ENCODE data around the gene UBE2O. TPM values are rescaled to one million over a fixed set of nuclear protein-coding genes. Genes with fewer than 3 reads are reported as not detected.

Gene UBE2O
- total and polyA plus RNA-seq, 4 donors, result 25.0 to 47.4 (median 35.8) TPM

DNA sequence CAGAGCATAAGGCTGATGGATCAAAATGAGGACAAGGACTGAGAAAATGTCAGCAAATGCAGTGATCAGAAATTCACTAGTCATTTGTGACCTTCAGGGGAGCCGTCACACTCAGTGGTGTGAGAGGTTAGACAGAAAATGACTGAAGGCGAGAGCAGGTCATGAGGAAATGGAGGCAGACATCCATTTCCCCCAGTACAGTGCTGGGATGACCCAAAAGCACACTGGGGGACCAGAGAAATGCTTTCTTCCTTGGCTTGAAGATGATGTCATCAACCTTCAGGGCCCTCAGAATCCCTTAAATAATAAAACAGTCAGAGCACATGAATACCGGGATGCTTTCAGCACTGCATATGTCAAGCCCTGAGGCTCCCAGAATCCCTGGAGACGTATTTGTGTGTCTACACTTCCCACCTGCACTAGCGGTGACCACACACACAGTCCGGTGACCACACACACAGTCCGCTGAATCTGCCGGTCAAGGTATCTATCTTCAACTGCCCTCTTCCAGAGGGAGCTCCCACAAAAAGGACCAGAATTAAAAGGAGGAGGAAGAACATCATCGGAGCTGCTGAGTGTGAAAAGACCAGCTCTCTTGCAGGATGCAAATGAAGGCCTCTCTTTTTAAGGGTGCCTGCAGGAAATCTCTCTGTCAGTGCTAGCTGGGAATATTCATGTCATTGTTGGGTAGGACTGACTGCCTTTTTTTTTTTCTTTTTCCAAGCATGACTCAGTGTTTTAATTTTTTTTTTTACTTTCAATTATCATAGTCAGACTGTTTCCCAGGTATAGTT lies 8.2 kb downstream of the UBE2O start:
- H3K9me3 ChIP-seq (ENCODE audit: control insufficient read depth, insufficient read depth, low read length), result no peaks in the 10 kb centered on the region
- peak in 1 of 6 donors; percentile 29 for DNase-seq (ENCODE audit: low read depth in 4 of 6, low spot score in 6 of 6)
- WGBS (ENCODE audit: insufficient coverage), result 30% methylated on average over 7 of the region's 9 CpGs
- no peaks in the 10 kb centered on the region for H3K27me3 ChIP-seq (ENCODE audit: control insufficient read depth, insufficient read depth, low read length)
- H3K4me1 ChIP-seq (ENCODE audit: control insufficient read depth, insufficient read depth, low read length), result peaks cover 6% of the 10 kb centered on the region
- no peak overlapping the region for H3K27ac ChIP-seq (ENCODE audit: low read depth, low read length)
- H3K4me3 ChIP-seq (ENCODE audit: low read depth, low read length), result no peak overlapping the region
- no peaks in the 10 kb centered on the region for H3K36me3 ChIP-seq (ENCODE audit: control insufficient read depth, insufficient read depth, low read length)

DNA sequence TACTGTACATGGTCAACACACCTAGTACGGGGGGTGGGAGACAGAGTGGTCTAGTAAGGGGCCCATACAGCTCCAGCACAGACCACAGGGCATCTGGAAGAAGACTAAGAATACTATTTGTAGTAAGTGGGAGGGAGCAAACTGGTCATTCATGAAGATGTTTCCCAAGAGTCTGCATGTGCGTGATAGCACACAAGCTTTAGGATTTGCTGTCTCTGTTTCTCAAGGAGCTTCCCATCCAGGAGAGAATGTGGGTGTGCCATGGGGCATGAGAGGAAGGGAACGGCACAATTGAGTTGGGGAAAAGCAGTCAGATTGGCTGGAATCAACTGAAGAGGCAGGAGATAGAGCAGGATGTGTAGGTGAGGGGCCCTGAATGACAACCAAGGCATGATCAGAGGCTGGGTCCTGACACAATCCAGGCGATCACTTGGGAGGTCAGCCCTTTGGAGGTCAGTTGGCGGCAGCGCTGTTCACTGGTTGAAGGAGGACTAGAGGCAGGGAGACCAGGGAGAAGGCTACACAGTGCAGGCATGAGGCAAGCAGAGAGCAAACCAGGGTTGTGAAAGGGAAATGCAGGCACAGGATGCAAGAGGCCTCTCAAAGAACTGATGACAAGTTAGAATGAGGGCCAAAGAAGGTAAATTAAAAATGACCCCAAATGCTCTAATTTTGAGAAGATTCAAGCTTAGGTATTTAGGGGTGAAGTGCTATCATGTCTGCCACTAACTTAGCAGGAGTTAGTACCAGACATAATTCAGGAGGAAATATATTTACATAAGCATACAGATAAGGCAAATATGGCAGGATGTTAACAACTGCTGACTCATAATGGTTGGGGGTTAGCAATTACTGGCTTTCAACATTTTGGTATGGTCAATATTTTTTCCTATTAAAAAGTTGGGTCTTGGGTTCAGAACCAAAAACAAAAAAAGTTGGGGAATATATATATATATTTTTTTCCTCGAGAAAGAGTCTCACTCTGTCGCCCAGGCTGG lies 10.3 kb downstream of the UBE2O start:
- DNase-seq (ENCODE audit: low read depth in 4 of 6, low spot score in 6 of 6), result no peak
- Histone ChIP-seq H3K4me3 (ENCODE audit: low read depth, low read length) (no peak overlapping the region), H3K4me1 (ENCODE audit: control insufficient read depth, insufficient read depth, low read length) (peaks cover 2% of the 10 kb centered on the region), H3K27ac (ENCODE audit: low read depth, low read length) (no peak overlapping the region), H3K36me3 (ENCODE audit: control insufficient read depth, insufficient read depth, low read length) (no peaks in the 10 kb centered on the region), H3K27me3 (ENCODE audit: control insufficient read depth, insufficient read depth, low read length) (no peaks in the 10 kb centered on the region), H3K9me3 (ENCODE audit: control insufficient read depth, insufficient read depth, low read length) (no peaks in the 10 kb centered on the region)
- WGBS (ENCODE audit: insufficient coverage), result 85% methylated on average over 5 of the region's 8 CpGs

DNA sequence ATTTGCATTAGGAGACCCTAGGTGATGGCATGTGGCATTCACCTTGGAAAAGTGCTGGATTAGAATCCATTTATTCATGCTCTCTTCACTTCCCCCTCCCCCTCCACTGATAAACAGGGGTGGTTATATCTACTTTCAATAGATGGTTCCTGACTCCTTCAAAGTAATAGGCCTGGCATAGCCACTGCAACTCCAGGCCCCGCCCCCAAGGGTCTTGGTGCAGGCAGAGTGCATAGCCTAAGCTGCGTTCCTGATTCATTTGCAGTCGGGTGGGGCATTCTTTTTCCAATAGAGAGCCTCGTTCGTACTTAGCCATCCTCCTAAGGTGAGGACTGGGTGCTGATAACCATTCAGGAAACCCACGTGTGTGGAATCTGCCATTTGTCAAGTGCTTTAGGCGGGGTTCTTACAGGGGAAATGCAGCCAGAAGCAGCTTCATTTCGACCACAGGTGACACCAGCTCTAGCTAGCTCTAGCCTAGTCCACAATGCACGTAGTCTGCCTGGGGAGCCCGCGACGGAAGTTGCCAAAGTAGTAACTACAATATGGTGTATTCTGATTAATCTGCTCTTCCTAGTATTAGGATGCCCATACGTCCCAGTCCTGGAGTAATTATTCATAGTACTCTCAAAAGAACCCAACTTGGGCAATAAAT lies 11.1 kb downstream of the UBE2O start:
- H3K4me3 ChIP-seq (ENCODE audit: low read depth, low read length), result no peak overlapping the region
- H3K27ac ChIP-seq (ENCODE audit: low read depth, low read length), result no peak overlapping the region
- peaks cover 2% of the 10 kb centered on the region for H3K4me1 ChIP-seq (ENCODE audit: control insufficient read depth, insufficient read depth, low read length)
- no peak for DNase-seq (ENCODE audit: low read depth in 4 of 6, low spot score in 6 of 6)
- H3K9me3 ChIP-seq (ENCODE audit: control insufficient read depth, insufficient read depth, low read length), result no peaks in the 10 kb centered on the region
- WGBS (ENCODE audit: insufficient coverage), result 47% methylated on average over 8 of the region's 13 CpGs
- no peaks in the 10 kb centered on the region for H3K36me3 ChIP-seq (ENCODE audit: control insufficient read depth, insufficient read depth, low read length)
- H3K27me3 ChIP-seq (ENCODE audit: control insufficient read depth, insufficient read depth, low read length), result no peaks in the 10 kb centered on the region

DNA sequence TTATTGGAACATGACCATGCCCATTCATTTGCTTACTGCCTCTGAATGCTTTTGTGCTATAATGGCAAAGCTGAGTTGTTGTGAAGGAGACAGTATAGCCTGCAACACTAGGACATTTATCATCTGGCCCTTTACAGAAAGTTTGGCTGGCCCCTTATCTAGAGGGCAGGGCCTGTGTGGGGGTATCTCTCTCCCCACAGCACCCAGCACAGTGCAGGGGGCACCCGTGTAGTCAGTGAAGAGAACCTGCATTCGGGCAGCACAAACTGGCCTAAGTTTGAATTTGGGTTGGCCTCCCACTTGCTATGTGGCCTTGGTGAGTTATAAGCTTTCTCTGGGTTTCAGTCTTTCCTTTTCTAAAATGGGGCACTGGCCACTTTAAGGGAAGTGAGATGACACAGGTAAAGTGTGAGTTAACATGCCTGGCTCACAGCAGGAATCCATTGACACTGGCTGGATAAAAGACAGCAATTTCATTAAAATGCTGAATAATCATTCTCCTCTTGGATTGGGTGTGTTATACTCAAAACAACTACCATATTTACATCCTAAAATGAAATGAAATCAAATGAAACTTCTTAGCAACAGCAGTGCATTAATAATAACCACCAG lies 12.1 kb downstream of the UBE2O start:
- WGBS (ENCODE audit: insufficient coverage), result no CpG with 5 or more reads among the region's 2 CpGs
- no peaks in the 10 kb centered on the region for H3K27me3 ChIP-seq (ENCODE audit: control insufficient read depth, insufficient read depth, low read length)
- no peaks in the 10 kb centered on the region for H3K36me3 ChIP-seq (ENCODE audit: control insufficient read depth, insufficient read depth, low read length)
- no peak overlapping the region for H3K4me3 ChIP-seq (ENCODE audit: low read depth, low read length)
- H3K9me3 ChIP-seq (ENCODE audit: control insufficient read depth, insufficient read depth, low read length), result no peaks in the 10 kb centered on the region
- DNase-seq (ENCODE audit: low read depth in 4 of 6, low spot score in 6 of 6), result no peak
- H3K4me1 ChIP-seq (ENCODE audit: control insufficient read depth, insufficient read depth, low read length), result peaks cover 2% of the 10 kb centered on the region
- no peak overlapping the region for H3K27ac ChIP-seq (ENCODE audit: low read depth, low read length)

DNA sequence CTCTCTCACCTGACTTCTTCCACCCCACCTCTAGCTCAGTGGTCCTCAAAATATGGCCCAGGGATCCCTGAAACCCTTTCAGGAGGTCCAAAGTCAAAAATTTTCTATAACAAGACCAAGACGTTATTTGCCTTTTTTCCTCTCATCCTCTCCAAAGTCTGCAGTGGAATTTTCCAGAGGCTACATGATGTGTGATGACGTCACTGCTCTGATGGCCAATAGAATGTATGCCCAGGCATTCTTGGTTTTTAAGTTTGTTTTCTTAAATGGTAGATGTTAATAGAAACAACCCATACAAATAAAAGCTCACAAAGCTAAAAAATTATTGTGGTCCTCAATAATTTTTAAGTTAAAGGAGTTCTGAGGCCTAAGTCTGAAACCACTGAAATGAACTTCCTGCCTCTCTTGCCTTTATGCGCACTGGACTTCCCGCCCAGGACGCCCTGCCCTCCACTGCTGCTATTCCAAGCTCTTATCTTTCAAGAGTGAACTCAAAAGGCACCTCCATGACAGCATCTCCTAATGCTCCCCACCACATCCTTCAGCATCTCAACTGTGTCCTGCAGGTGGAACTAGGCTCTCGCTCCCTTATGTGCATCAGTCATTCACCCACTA lies 13.5 kb downstream of the UBE2O start:
- H3K9me3 ChIP-seq (ENCODE audit: control insufficient read depth, insufficient read depth, low read length), result no peaks in the 10 kb centered on the region
- no peaks in the 10 kb centered on the region for H3K36me3 ChIP-seq (ENCODE audit: control insufficient read depth, insufficient read depth, low read length)
- no peak for DNase-seq (ENCODE audit: low read depth in 4 of 6, low spot score in 6 of 6)
- H3K4me1 ChIP-seq (ENCODE audit: control insufficient read depth, insufficient read depth, low read length), result no peaks in the 10 kb centered on the region
- no peak overlapping the region for H3K27ac ChIP-seq (ENCODE audit: low read depth, low read length)
- no peak overlapping the region for H3K4me3 ChIP-seq (ENCODE audit: low read depth, low read length)
- H3K27me3 ChIP-seq (ENCODE audit: control insufficient read depth, insufficient read depth, low read length), result no peaks in the 10 kb centered on the region
- 100% methylated on average over 4 of the region's 6 CpGs for WGBS (ENCODE audit: insufficient coverage)

DNA sequence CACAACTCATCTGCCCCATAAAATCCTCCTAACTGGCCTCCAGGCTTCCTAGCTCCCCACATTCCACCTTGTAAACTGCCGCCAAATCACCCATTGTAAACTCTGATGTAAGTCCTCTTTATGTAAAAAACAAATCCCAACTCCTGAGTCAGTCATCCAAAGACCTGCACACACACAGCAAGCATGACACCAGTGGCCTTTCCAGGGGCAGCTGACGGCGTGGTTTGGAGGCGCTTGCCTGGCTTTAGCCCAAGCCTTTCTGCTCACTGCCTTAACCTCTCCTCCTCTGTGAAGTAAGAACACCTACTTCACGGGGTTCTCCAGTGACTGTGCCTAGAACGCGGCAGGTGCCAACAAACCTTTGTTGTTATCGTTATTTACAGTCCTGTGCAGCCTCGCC lies 14.0 kb downstream of the UBE2O start:
- Histone ChIP-seq H3K4me1 (ENCODE audit: control insufficient read depth, insufficient read depth, low read length) (no peaks in the 10 kb centered on the region), H3K9me3 (ENCODE audit: control insufficient read depth, insufficient read depth, low read length) (no peaks in the 10 kb centered on the region), H3K27ac (ENCODE audit: low read depth, low read length) (no peak overlapping the region), H3K27me3 (ENCODE audit: control insufficient read depth, insufficient read depth, low read length) (no peaks in the 10 kb centered on the region), H3K4me3 (ENCODE audit: low read depth, low read length) (no peak overlapping the region), H3K36me3 (ENCODE audit: control insufficient read depth, insufficient read depth, low read length) (no peaks in the 10 kb centered on the region)
- DNase-seq (ENCODE audit: low read depth in 4 of 6, low spot score in 6 of 6), result no peak
- 64% methylated on average over 6 of the region's 9 CpGs for WGBS (ENCODE audit: insufficient coverage)

DNA sequence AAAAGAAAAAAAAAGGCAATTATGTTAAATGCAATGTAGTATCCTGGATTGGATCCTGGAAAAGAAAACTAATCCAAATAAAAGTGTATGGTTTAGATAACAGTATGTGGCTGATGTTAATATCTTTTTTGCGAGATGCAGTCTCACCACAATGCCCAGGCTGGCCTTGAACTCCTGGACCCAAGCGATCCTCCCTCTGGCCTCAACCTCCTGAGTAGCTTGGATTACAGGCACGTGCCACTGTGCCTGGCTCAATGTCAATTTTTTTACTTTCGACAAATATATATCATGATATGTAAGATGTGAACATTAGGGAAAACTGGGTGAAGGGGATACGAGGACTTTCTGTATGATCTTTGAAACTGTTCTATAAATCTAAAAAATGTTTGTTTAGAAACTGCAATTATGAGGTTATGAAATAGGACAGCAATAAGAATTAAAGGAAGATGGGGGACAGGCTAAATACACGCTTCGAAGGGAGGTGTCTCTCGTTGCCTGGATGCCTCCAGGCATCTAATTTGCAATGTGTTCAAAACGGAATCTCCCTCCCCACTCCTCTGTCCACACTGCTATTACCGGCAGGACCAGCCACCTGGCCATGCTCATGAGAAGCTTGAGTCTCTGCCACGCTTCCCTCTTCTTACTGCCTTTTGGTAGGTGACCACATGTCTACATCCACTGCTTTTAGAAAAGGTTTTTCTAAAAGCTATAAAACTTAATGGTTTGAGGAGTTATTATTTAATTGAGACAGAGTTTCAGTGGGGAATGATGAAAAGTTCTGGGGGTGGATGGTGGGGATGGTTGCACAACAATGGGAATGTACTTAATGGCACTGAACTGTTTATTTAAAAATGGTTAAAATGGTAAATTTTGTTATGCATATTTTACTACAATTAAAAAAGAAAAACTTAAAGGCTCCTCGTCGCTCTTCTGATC lies 15.2 kb downstream of the UBE2O start:
- Histone ChIP-seq H3K36me3 (ENCODE audit: control insufficient read depth, insufficient read depth, low read length) (no peaks in the 10 kb centered on the region), H3K4me3 (ENCODE audit: low read depth, low read length) (no peak overlapping the region), H3K27ac (ENCODE audit: low read depth, low read length) (no peak overlapping the region), H3K9me3 (ENCODE audit: control insufficient read depth, insufficient read depth, low read length) (no peaks in the 10 kb centered on the region), H3K27me3 (ENCODE audit: control insufficient read depth, insufficient read depth, low read length) (no peaks in the 10 kb centered on the region), H3K4me1 (ENCODE audit: control insufficient read depth, insufficient read depth, low read length) (no peaks in the 10 kb centered on the region)
- DNase-seq (ENCODE audit: low read depth in 4 of 6, low spot score in 6 of 6), result no peak
- WGBS (ENCODE audit: insufficient coverage), result 65% methylated on average over 7 of the region's 13 CpGs

DNA sequence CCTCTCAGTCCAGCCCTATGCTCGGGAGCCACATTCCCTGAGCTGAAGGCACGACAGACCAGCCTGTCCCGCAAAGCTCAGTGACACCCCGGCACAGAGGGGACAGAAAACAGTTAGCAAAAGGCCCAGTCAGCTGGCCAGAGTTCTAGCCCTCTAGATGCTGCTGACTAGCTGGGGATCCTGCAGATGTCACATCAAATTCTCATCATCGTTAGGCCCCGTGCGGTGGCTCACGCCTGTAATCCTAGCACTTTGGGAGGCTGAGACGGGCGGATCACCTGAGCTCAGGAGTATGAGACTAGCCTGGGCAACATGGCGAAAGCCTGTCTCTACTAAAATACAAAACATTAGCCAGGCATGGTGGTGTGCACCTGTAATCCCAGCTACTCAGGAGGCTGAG lies 17.2 kb downstream of the UBE2O start:
- Histone ChIP-seq H3K27ac (ENCODE audit: low read depth, low read length) (no peak overlapping the region), H3K4me3 (ENCODE audit: low read depth, low read length) (no peak overlapping the region), H3K27me3 (ENCODE audit: control insufficient read depth, insufficient read depth, low read length) (no peaks in the 10 kb centered on the region), H3K9me3 (ENCODE audit: control insufficient read depth, insufficient read depth, low read length) (no peaks in the 10 kb centered on the region), H3K36me3 (ENCODE audit: control insufficient read depth, insufficient read depth, low read length) (no peaks in the 10 kb centered on the region), H3K4me1 (ENCODE audit: control insufficient read depth, insufficient read depth, low read length) (peaks cover 9% of the 10 kb centered on the region)
- no peak for DNase-seq (ENCODE audit: low read depth in 4 of 6, low spot score in 6 of 6)
- WGBS (ENCODE audit: insufficient coverage), result 97% methylated on average over 9 of the region's 11 CpGs

Measured in spinal cord (tissue), 10 donors.